Loucy (cell line): Measurements from ENCODE around the gene WNT11.

Experiments used
- CTCF ChIP-seq: fragments of 200-600 bp; sonication (generic); conservative IDR thresholded peaks from 2 replicates; pipeline ENCODE4 v1.5.1; 2014; ENCODE audit warnings: mild to moderate bottlenecking, antibody characterized with exemption, low read length
- EZH2phosphoT487 ChIP-seq: fragments of 200-600 bp; IDR thresholded peaks from 2 replicates; pipeline ENCODE4 v1.6.1; 2018; ENCODE audit warnings: antibody characterized with exemption, mild to moderate bottlenecking, moderate library complexity, borderline replicate concordance

GRCh38 chr11:76141901-76142588, 64.3 kb downstream of the WNT11 start:
- no peak for TF ChIP-seq CTCF
- no peak for TF ChIP-seq EZH2phosphoT487
